ENCODE results near the gene ZC3H14.
"Not testable (repeated sequence)": the region's sequence is repeated elsewhere in the genome, so short reads cannot be mapped to it uniquely, and the experiment has no call there.

The ZC3H14 gene, protein sequence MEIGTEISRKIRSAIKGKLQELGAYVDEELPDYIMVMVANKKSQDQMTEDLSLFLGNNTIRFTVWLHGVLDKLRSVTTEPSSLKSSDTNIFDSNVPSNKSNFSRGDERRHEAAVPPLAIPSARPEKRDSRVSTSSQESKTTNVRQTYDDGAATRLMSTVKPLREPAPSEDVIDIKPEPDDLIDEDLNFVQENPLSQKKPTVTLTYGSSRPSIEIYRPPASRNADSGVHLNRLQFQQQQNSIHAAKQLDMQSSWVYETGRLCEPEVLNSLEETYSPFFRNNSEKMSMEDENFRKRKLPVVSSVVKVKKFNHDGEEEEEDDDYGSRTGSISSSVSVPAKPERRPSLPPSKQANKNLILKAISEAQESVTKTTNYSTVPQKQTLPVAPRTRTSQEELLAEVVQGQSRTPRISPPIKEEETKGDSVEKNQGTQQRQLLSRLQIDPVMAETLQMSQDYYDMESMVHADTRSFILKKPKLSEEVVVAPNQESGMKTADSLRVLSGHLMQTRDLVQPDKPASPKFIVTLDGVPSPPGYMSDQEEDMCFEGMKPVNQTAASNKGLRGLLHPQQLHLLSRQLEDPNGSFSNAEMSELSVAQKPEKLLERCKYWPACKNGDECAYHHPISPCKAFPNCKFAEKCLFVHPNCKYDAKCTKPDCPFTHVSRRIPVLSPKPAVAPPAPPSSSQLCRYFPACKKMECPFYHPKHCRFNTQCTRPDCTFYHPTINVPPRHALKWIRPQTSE

DNA sequence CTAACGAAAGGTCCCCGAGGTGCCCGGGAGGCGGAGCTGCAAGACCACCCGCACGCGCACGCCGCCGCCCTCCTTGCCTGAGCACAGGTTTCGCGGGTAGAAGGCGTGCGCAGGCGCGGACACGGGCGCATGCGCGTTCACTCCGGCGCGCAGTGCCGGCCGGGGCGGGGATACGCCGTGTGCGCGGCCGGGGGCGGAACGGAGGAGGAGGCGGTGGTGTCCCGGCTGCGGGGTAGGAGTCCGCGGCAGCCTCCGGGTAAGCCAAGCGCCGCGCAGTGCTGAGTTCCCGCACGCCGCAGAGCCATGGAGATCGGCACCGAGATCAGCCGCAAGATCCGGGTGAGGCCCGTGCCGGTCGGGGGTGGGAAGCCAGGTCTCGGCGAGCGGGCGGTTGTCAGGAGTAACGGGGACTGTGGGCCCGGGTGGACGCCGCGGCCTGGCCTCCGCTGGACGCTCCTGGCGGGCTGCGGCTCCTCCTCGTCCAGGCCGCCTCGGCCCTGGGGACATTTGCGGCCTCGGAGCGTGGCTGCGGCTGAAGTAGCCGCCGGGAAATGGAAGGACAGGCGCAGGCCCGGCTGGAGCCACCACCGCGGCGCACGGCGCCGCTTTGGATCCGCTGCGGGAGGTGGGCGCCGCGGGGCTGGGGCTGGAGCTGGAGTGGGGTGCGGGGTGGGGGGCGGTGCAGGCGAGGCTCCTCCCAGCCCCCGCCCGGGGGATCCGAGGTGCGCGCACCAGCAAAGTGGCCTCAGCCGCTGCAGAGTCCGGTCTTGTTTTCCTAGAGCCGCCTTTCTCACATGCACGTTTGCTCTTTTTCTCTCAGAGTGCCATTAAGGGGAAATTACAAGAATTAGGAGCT is at the start of gene ZC3H14:
Gene ZC3H14, plus strand, starts transcription at position 207 of the 856 bp plus-strand sequence. Its CDS starts 97 bp downstream, at position 304.
- peak; percentile 89 for DNase-seq (ENCODE audit: low read depth)

DNA sequence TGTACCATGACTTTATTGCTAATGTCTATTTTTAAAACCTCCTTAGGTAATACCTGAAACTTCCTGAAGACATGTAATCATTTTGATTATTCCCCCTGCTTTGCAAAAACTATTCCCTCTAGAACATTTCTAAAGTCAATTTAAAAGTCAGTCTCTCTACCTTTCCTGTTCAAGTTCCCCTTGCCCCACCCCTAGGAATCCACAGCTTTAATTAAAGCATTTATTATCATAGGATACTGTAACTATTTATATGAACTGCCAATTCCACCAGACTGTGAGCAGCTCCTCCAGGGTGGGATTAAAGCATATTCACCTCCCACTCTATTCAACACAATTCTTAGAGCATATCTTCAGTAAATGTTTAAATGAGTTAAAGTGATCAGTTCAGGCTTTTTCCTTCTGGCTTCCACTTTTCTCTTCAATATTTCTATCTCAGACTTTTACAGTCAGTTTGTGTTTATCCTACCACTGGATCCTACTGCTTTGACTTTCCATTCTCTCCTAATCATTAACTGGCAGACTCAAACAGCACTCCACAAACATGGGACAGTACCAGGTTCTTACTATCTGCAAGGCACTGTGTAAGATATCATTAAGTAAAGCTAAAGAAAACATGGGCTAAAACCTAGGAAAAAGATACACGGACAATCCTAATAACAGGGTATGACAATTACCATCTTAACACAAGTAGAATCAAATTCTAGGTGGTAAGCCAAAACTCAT is 47.2 kb upstream of the ZC3H14 start:
- no peak for DNase-seq (ENCODE audit: low read depth)

DNA sequence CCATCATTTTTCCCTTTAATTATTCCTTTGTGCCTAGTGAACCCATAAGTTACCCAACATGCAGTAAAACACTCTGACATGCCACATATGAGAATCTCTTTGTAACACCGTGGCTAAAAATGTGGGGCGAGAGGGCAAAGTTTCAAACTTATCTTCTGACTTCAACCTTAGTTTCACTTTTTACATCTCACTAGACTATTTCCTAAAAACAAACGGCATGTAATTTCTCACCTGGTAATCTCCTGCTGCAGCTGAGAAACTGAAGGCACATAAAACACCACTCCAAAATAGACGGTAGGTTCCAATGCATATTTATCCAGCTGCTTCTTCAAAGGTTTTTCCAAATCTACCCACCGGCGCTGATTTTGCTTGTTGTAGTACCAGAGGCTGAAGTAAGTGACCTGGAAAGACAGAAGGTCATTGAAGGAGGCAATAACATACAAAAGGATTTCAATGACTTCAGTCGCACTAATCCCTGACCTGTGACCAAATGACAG is 45.9 kb upstream of the ZC3H14 start:
- DNase-seq (ENCODE audit: low read depth), result no peak

DNA sequence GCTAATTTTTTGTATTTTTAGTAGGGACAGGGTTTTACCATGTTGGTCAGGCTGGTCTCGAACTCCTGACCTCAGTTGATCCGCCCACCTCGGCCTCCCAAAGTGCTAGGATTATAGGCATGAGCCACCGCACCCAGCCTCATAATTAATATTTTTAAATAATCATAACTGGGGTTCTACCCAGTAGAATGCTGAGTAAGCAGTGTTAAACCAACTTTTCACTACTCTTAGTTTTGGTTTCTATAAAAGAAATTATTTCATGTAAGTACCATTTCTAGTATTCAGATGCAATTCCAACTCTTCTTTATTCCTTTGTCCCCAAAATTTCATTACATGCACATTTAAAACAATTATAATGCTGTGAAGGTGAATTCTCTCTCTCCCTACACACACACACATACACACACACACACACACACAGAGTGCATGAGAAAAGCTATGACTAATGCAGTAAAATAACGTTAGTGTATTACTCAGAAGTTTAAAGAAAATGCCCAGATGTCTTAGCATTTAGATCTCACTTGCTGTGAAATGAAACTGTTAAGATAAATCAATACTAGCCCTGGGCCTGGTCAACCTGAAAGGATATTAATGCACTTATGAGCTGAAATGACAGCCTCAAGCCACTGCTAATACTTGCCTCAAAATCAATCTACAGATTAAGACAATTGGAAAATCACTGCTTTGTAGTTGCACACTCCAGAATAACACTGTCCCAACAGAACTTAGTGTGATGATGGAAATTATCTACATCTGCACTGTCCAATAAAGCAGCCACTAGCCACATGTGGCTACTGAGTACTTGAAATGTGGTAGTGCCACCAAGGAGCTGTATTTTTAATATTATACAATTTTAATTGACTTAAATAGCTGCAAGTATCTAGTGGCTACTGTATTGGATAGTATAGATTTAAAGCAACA is 44.0 kb upstream of the ZC3H14 start:
- DNase-seq (ENCODE audit: low read depth), result no peak

DNA sequence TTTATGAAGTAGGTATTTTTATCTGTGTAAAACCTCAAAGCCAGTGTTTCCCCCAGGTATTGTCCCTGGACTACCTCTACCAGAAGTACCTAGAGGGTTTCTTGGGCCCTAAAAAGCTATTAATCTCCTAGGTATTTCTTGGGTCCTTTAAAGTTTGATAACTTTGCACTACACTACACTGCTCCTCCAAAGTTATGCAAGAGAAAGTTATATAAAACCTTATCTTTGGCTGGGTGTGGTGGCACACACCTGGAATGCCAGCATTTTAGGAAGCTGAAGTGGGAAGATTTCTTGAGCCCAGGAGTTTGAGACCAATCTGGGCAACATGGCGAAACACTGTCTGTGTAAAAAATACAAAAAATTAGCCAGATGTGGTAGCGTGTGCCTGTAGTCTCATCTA is 42.9 kb upstream of the ZC3H14 start:
- no peak for DNase-seq (ENCODE audit: low read depth)

DNA sequence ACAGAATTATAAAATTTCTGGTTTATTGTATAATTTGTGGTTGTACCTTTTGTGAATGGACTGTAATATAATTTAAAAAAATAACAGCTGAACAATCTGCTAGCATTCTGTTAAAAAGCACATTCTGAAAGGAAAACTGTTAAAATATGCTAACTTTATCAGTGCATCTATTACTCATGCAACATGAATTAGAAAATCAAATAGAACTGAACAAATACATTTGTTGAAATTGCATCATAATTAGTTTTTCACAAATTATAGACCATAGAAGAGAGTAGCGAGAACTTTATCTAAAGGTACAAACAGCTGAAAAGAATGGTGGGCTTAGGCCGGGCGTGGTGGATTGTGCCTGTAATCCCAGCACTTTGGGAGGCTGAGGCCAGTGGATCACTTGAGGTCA is 41.0 kb upstream of the ZC3H14 start:
- no peak for DNase-seq (ENCODE audit: low read depth)

DNA sequence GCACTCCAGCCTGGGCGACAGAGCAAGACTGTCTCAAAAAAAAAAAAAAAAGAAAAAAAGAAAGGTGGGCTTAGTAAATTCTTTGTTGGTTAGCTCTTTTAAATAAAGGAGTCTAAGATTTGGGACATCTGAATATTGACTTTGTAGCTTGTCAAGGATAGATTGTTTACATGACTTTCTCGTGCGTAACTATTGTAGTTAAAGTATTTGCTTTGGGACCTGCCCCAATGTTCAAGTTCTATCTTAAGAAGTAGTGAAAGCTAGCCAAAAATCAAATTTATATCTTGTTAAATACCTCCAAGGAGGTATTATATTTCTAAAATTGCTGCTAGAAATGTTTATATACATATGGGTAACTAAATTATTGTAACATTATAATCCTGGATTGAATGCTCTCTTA is 40.4 kb upstream of the ZC3H14 start:
- DNase-seq (ENCODE audit: low read depth), result no peak

DNA sequence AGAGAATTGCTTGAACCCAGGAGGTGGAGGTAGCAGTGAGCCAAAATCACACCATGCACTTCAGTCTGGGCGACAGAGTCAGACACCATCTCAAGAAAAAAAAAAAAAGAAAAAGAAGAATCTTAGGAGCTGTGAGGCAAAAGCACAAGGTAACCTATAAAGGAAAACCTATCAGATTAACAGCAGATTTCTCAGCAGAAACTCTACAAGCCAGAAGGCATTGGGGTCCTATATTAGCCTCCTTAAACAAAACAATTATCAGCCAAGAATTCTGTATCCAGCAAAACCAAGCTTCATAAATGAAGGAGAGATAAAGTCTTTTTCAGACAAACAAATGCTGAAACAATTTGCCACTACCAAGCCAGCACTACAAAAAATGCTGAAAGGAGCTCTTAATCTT is 32.9 kb upstream of the ZC3H14 start:
- DNase-seq (ENCODE audit: low read depth), result not testable (repeated sequence)

DNA sequence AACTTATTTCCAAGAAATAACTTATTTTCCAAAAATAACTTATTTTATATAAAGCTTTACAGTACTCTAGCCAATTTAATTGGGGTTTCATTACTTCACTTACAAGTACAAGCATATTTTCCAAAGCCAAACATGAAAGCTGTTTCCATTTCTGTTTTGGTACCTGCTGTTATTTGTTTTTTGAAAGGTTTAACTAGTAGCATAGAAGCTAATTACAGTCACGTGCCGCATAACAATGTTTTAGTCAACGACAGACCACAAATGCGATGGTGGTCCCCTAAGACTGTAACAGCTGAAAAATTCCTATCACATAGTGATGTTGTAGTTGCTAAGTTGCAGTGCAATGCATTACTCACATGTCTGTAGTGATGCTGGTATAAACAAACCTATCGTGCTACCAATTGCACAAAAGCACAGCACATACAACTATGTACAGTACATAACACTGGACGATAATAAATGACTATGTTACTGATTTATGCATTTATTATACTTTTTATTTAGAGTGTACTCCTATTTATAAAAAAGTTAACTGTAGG is 29.7 kb upstream of the ZC3H14 start:
- no peak for DNase-seq (ENCODE audit: low read depth)

DNA sequence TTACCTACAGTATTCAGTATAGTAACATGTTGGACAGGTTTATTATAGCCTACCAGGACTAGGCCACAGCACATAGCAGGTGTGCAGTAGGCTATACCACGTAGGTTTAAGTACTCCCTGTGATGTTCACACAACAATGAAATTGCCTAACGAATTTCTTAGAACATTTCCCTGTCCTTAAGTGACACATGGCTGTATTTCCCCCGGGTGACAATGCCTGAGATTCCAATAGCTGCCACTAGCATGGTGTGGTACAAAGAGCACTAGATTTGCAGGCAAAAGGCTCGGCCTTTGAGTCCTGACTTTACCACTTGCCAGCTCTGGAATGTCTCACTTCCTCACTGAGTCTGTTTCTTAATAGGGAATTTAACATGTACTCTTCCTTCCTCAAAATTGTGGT is 27.7 kb upstream of the ZC3H14 start:
- DNase-seq (ENCODE audit: low read depth), result no peak

DNA sequence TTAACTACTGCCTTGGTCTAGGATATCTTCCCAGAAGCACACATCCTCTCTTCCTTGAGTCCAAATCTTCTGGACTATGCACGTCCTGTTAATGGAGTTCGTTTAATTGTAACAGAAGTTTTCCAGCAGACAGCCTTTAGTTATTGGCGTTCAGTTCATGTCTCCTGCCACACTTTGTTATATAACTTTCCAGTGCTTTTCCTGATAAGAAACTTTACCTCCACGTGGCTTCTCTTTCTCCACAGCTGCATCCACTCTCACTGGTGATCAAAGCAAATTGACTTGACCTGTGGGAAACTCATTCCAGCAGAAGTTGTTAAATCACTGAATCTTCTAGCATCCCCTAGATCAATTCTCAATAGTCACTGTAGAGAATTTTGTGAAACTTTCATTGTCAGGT is 27.0 kb upstream of the ZC3H14 start:
- no peak for DNase-seq (ENCODE audit: low read depth)

DNA sequence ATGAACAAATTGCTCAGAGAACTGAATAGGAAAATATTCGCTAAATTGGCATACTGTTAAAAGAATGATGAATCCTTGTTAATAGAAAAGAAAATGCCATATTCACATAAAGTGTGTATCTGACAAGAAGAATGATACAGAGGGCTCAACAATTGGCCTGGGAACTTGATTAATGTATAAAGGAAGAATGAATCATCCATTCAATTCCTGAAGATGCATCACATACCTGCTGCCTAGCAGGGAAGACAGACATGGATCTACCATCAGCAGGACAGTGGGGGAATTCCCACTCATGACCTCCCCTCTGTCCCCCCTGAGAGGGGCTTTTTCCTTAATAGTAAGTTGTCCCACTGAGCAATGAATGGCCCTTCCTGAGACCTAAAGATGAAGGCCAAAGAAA is 21.5 kb upstream of the ZC3H14 start:
- no peak for DNase-seq (ENCODE audit: low read depth)

DNA sequence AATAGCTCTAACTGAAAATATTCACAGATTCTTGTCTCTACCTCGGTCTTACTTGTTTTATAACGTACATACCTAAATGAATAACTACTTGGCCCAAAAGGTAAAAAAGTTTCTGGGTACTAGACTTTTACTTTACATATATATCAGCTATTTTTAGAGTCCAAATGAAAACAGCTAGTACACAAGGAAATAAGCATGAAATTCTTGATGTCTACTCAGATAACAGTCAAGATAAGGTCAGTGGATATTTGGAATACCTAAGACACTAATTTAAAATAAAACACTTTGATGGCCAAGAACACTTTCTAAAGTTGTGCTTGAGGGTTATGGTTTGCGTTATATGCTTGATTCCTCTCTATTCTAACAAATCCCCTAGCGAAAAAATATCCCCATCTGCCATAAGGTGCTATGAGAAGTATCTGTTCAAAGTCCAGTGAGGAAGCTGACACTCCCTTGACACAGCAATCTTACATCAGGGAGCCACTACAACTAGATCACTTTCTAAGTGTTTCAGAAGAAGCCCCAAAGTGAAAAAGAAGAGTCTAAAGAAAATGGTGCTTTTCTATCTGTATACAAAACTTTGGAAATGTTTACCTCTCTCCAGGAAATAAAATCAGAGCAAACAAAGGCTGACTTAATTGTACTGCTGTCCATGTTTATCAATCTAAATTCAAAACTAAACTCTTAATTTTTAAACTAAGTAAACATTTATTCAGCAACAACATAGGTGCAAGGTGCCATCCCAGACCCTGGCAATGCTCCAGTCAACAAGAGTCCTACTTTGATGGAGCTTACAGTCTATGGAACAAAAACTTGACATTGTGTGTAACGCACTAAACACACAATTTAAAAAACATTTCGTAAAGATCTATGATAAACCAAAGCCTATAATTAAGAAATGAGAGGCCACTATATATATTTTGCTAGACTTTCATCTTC is 19.7 kb upstream of the ZC3H14 start:
- DNase-seq (ENCODE audit: low read depth), result no peak

DNA sequence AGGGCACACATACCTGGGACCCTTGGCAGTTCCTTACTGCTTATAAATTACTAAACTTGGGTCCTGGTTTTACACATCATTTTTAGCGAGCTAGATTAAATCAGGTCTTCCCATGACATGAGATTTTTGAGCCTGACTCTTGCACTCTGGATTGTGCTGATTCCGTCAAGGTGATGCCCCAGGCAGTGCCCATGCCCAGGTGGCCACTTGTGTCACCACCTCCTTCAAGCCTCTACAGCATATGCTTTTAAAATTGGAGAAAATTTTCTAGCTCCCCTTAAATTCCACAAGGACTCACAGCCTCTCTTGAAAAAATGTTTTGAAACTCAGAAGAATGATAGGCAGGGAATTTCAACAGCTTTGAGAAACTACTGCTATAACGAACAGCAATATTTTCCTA is 17.6 kb upstream of the ZC3H14 start:
- no peak for DNase-seq (ENCODE audit: low read depth)

DNA sequence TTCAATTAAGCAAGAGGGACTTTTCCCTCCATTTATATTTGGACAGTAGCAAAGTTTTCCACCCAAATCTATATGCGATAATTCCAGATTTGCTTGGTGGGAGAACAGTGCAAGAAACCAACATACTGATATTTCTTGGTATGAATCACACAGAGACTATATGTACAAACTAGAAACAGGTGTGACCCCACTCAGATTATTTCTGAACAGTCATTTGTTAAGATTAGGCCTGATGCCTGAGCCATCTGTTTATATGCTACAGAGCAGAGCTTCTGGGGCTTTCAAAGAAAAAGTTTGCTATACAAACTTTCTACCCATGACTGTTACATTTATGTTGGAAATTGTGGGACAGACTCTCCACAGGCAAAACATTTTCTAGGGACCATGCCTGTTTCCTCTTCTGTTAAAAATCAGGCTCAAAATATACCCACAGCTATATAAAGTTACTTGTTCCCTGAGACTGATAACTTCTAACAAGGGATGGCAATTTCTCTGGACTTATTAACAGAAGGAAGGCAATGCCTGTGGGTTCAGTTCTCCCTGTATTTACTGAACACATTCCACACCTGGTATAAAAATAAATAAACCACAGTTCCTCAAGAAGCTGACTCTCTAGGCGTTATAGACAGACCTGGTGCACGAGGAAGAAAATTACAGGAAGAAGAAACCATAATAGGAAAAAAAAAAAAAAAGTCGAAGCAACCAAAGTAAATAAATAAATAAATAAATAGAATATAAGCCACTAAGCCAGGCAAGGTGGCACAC is 16.0 kb upstream of the ZC3H14 start:
- DNase-seq (ENCODE audit: low read depth), result no peak

DNA sequence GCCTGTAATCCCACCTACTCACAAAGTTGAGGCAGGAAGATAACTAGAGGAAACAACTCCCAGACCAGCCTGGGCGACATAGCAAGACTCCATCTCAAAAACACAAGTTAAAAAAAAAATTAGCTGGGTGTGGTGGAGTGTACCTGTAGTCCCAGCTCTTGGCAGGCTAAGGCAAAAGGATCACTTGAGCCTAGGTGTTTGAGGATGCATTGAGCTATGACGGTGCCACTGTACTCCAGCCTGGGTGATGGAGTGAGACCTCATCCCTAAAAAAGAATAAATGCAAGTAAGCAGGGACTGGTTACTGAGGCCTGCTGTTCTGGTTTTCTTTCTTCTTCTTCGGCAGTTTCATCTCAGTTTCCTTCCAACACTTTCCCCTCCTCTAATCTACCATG is 15.5 kb upstream of the ZC3H14 start:
- DNase-seq (ENCODE audit: low read depth), result no peak

DNA sequence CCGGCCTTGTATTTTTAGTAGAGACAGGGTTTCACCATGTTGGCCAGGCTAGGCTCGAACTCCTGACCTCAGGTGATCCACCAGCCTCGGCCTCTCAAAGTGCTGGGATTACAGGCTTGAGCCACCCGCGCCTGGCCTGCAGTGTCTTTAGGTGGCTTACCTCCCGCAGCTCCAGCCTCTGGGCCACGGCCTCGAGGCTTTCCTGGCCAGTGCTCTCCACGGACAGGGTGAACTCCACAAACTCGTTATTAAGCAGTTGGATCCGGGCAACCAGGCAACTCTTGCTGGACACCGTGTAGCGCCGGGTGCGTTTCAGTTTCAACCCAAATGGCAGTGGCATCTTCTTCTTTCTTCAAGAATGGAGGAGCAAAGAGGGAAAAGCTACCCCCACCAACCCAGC is 12.8 kb upstream of the ZC3H14 start:
- DNase-seq (ENCODE audit: low read depth), result no peak

DNA sequence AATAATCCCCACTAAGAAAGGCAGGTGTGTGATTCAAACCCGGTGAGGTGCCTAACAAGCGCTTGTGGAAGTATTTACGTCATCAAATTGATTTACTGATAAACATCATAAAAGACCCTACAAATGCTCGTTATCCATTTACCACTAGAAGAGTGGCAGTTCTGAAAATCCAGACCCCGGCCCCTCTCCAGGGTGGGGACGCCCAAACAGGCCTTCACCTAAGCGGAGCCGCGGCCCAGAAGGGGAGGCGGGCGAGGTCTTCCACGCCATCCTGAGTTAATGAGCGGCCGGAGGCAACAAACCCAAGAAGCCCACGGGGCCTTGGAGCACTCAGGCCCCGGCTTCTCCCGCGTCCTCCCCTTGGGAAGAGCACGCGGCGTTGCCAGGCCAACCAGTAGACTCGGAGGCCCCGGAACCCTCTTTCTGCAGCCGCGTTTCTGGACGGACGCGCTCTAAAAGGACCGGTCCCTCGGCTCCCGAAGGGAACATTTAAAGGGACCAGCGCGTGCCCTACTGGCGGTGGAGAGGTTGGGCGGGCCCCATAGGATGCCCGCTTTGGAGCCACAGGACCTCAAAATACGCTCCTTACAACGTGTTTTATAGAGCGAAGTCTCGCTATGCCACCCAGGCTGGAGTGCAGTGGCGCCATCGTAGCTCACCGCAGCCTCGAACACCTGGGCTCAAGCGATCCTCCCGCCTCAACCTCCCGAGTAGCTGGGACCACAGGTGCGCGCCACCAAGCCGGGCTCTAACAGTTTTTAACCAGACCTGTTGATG is 11.6 kb upstream of the ZC3H14 start:
- DNase-seq (ENCODE audit: low read depth), result peak; percentile 53

Measured in activated T-cell treated with anti-CD3 and anti-CD28 coated beads for 48 hours (primary cell).